Cerebellar cortex (tissue), 1 donor: ENCODE data around the gene LMNTD1.
"Not testable (repeated sequence)": the region's sequence is repeated elsewhere in the genome, so short reads cannot be mapped to it uniquely, and the experiment has no call there.

ENCODE experiments used
- DNase-seq: peaks from one replicate; pipeline ENCODE4 v3.0.0-alpha.2; 2015; ENCODE audit warnings: low spot score

The LMNTD1 gene

GRCh38 chr12:25553098-25553497 lies at the start of gene LMNTD1:
Gene LMNTD1, minus strand, starts transcription at chr12:25553283. Its CDS starts 324 bp downstream, at chr12:25552959.
- DNase-seq: no peak

- no peak for DNase-seq
These were observed 45.9 kb upstream of the LMNTD1 start for GRCh38 chr12:25598956-25599355.

- not testable (repeated sequence) for DNase-seq
These were observed 42.4 kb upstream of the LMNTD1 start for GRCh38 chr12:25595496-25595895.

GRCh38 chr12:25594376-25594775 lies 41.3 kb upstream of the LMNTD1 start:
- no peak for DNase-seq

- DNase-seq: no peak
These were observed 39.8 kb upstream of the LMNTD1 start for GRCh38 chr12:25592725-25593495.

- DNase-seq: no peak
These were observed 38.1 kb upstream of the LMNTD1 start for GRCh38 chr12:25591144-25591543.

- no peak for DNase-seq
These were observed 37.1 kb upstream of the LMNTD1 start for GRCh38 chr12:25590011-25590721.

- no peak for DNase-seq
These were observed 34.3 kb upstream of the LMNTD1 start for GRCh38 chr12:25587346-25587745.

- no peak for DNase-seq
These were observed 32.6 kb upstream of the LMNTD1 start for GRCh38 chr12:25585662-25586061.

GRCh38 chr12:25585021-25585523 lies 32.0 kb upstream of the LMNTD1 start:
- DNase-seq: peak; percentile 12

- DNase-seq: no peak
These were observed 31.5 kb upstream of the LMNTD1 start for GRCh38 chr12:25584596-25584995.

- DNase-seq: no peak
These were observed 30.5 kb upstream of the LMNTD1 start for GRCh38 chr12:25583545-25583944.

GRCh38 chr12:25581067-25581466 lies 28.0 kb upstream of the LMNTD1 start:
- no peak for DNase-seq

GRCh38 chr12:25578411-25579143 lies 25.5 kb upstream of the LMNTD1 start:
- no peak for DNase-seq

GRCh38 chr12:25574761-25575160 lies 21.7 kb upstream of the LMNTD1 start:
- DNase-seq: no peak

GRCh38 chr12:25573346-25573745 lies 20.3 kb upstream of the LMNTD1 start:
- DNase-seq: peak; percentile 8

- DNase-seq: no peak
These were observed 17.3 kb upstream of the LMNTD1 start for GRCh38 chr12:25570418-25570817.

- no peak for DNase-seq
These were observed 13.3 kb upstream of the LMNTD1 start for GRCh38 chr12:25566202-25566949.

- no peak for DNase-seq
These were observed 5.5 kb upstream of the LMNTD1 start for GRCh38 chr12:25558586-25558985.

GRCh38 chr12:25557830-25558436 lies 4.8 kb upstream of the LMNTD1 start:
- DNase-seq: peak; percentile 15

- no peak for DNase-seq
These were observed 3.1 kb upstream of the LMNTD1 start for GRCh38 chr12:25556153-25556552.
